HK-2 (cell line): ENCODE results near the gene GTF3C4.

Source experiments
- DNase-seq: peaks from one replicate; pipeline ENCODE4 v3.0.0-alpha.2; 2018; ENCODE audit not compliant: unreplicated experiment

The GTF3C4 gene

DNA sequence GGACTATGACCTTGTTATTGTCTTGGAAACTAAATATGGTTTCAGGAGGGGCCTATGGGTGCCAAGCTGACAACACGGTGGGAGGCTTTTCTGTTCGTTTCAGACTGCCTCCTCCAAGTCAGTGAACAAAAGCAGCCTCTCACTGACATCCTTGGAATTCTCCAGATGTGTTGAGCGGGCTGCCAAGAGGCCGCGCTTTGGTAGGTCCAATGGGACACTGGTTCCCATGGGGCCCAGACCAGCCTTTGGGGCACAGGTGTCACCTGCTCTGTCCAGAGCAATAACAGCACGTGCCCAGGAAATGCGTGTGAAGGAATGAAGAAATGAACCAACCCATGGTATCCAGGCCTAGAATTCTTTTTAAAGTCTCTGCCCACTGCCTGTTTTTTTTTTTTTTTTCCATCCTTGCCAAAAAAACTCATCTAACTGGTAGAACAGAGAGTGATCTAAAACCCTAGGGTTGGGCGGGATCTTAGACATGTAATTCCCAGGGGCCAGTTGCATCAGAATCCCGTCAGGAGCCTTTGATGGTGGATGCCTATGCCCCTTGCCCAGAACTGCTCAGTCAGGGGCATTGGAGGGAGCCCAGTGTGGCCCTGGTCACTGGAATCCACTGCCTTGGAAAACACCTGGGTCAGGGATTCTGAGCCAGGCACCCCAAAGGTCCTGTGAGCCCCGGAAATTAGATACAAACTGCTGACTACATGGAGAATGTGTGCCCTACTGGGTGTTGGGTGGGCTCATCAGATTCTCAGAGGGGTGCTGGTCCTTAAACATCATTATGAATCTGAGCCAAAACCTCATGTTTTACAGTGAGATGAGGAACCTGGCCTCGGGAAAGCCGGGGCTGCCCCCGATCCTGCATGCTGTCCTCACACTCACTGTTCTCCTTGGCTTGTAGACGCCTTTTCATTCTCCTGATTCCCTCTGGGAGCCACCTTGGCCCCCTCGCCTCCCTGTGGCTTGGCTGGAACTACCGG, 60.1 kb downstream of the GTF3C4 start:
- DNase-seq: no peak

DNA sequence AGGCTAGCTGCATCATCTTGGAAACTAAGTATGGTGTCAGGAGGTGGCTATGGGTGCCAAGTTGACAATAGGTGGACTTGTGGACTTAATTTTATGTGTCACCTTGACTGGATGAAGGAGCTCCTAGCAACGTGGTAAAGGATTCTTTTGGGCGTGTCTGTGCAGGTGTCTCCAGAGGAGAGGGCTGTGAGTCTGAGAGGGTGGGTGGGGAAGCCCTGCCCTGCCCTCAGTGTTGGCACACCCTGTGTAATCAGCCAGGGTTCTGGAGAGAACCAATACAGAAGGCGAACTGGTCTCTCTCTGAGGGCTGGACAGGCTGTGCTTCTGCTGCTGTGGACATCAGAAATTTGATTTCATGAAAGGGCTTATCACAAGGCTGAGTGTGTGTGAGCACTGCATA, 61.0 kb downstream of the GTF3C4 start:
- DNase-seq: no peak

GRCh38 chr9:132732326-132733259, 62.3 kb downstream of the GTF3C4 start:
- no peak for DNase-seq

DNA sequence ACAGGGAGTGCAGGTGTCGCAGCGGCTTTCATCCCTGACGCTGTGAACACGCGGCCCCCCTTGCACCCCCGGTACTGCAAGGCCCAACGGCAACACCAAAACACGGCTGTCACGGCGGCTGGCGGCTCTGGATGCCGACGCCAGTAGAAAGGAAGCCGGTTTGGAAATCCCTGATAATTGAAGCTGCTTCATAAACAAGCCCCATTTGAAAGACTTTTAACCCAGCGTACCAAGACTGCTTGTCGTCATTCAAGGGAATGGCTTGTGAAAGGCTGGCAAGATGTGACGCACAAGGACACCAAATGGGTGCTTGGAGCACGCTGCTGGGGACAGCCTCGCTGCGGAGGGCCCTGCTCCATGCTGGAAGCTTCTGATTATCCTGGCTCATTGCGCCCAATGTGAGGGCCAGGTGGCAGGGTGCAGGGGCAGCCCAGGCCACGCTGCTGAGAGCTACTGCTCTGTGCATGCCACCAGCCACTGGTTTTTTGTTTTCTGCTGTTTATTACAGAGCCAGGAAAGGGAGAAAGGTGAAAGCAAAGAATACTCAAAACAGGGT, 63.1 kb downstream of the GTF3C4 start:
- no peak for DNase-seq

DNA sequence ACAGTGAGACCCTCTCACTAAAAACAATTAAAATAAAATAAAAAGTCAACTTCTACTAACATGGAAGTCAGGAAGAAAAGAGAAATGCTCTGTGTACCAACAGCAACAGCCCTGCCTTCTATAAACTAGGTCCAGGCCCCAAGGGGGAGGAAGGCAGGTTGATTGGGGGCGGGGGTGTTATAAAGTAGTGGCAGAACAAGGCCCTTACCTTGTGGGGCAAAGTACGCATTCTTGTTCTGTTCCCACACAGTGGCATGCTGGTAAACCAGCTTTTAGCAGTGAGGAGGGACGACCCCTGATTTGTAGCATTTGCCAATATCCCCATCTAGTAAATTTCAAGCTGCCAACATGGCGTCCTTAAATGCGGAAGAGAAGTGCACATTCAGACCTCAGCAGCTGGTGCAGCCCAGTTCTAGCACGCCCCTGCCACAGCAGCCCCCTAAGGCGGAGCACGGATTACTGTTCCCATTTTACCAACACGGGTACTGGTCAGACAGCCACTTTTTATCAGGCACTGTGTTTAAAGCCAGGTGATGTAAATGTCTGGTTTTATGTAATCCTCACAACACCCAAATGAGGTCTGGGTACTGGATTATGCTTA, 69.5 kb downstream of the GTF3C4 start:
- DNase-seq: no peak

DNA sequence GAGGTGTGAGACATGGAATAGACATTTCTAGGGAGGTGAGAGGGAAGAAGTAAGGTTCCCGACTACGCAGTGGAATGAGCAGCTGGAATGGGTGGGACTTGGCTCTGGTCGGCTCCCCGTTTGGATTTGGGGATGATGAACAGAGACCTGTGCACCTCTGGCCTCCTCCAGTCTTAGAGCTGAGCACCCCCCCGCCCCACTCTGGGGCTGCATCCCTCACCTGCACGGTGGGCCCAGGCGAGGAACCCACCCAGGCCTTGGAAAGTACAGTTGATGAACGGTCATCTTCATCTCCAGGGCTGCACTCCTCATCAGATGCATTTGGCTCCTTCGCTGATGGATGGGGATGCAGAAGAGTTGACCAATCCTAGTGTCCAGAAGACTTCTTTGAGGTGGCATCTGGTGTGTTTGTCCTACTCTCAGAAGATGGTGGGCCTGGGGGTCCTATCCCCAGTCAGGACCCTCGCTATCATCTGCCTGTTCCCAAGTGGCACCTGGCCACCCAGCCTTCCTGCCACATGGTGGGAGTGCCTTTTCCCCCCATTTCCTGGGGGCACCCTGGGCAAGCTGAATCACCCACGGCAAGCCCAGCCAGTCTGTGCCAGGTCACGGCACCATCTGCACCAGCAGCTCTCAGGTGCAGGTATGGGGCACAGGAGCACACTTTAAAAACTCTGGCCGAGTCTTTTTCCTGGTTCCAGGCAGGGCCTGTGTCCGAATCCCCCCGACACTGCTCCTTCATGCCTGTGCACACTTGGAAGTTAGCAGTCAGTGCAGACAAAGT, 70.5 kb downstream of the GTF3C4 start:
- no peak for DNase-seq

- no peak for DNase-seq
These were observed 72.6 kb downstream of the GTF3C4 start for GRCh38 chr9:132742821-132743311.

DNA sequence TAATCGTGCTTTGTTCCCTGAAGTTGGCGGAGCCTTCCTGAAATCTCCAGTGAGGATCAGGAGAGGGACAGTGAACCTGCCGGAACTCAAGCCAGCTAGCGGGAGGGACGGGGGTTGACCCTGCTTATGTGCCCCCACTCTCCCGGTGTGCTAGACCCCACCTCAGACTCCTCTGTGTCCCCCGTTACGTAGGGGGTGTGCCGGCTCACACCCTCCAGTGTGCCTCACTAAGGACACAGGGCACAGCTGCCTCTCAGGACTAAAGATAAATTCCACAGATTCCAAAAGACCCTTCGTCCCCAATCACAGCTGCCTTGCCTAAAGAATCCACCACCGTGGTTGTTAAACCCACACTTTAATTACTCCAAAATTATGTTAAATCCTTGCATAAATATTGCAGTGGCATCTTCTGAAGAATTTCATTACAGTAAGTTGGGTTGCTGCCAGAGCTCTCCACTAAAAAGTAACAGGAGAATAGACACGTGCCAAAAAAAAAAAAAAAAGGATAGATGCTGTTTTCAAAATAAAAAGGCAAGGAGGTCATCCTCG, 73.7 kb downstream of the GTF3C4 start:
- no peak for DNase-seq
